Endothelial cell (in vitro differentiated cells): ENCODE data around the gene BASP1. TPM values are rescaled to one million over a fixed set of nuclear protein-coding genes. Genes with fewer than 3 reads are reported as not detected.

Source experiments
- DNase-seq: peaks from one replicate; pipeline ENCODE4 v3.0.0; 2021; ENCODE audit warnings: low spot score
- H3K27ac Mint-ChIP-seq: one replicate; pipeline ENCODE4 v1.8.0; 2021; ENCODE audit warnings: mixed read lengths, inconsistent platforms; ENCODE audit not compliant: unreplicated experiment
- H3K27me3 Mint-ChIP-seq: one replicate; pipeline ENCODE4 v1.8.0; 2021; ENCODE audit warnings: mild to moderate bottlenecking, moderate library complexity, mixed read lengths, inconsistent platforms; ENCODE audit not compliant: unreplicated experiment
- H3K36me3 Mint-ChIP-seq: one replicate; pipeline ENCODE4 v1.8.0; 2021; ENCODE audit warnings: mild to moderate bottlenecking, low read depth, mixed read lengths, inconsistent platforms; ENCODE audit not compliant: unreplicated experiment
- H3K4me1 Mint-ChIP-seq: one replicate; pipeline ENCODE4 v1.8.0; 2021; ENCODE audit warnings: mild to moderate bottlenecking, mixed read lengths, inconsistent platforms; ENCODE audit not compliant: unreplicated experiment
- H3K4me3 Mint-ChIP-seq: one replicate; pipeline ENCODE4 v1.8.0; 2021; ENCODE audit warnings: mild to moderate bottlenecking, mixed read lengths, inconsistent platforms; ENCODE audit not compliant: unreplicated experiment
- H3K9me3 Mint-ChIP-seq: one replicate; pipeline ENCODE4 v1.8.0; 2021; ENCODE audit warnings: mixed read lengths, inconsistent platforms; ENCODE audit not compliant: unreplicated experiment
- total RNA-seq: library from RNA; stranded (reverse); fragmentation: NEBNext Ultra II Directional; extraction: Animal tissue kit (Norgen Biotek cat#: 25700); gene quantifications from one replicate; pipeline ENCODE4 v1.2.1, GENCODE V29; 2021; ENCODE audit not compliant: unreplicated experiment
- TF ChIP-seq, protein P1 (sequence below): fragments of 200-600 bp; sonication (generic); IDR thresholded peaks from one replicate; pipeline ENCODE4 v1.5.0; 2021; ENCODE audit warnings: antibody characterized with exemption; ENCODE audit not compliant: unreplicated experiment

Gene BASP1
- total RNA-seq, 1 donor from 2014 or later, result 95.2 TPM

DNA sequence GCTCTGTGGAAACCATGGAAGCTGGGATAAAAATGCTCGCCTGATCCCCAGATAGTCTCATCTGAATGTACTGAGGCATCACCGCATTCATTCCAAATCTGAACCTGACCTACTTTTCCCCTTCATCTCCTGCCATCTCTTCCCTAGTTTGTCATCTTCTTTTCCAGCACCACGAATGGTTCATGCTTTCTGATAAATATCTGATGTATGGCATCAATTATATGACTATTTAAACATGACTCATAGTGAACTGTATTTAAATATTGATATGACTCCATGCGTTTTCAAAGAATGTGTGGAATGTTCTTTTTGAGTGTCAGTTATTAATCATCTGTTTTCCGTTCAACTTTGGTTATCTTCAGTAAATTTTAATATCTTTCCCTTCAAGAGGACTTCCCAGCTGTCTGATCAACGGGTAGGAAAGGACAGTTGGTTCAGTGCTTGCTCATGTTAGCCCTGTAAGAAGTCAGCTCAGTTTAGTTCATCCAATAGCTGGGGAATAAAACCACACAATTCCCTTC lies 21.1 kb downstream of the BASP1 start:
- no peaks in the 10 kb centered on the region for H3K27me3 Mint-ChIP-seq
- DNase-seq, result no peak
- no peaks in the 10 kb centered on the region for H3K9me3 Mint-ChIP-seq
- no peaks in the 10 kb centered on the region for H3K36me3 Mint-ChIP-seq
- no peak overlapping the region for H3K27ac Mint-ChIP-seq
- TF ChIP-seq, protein P1, sequence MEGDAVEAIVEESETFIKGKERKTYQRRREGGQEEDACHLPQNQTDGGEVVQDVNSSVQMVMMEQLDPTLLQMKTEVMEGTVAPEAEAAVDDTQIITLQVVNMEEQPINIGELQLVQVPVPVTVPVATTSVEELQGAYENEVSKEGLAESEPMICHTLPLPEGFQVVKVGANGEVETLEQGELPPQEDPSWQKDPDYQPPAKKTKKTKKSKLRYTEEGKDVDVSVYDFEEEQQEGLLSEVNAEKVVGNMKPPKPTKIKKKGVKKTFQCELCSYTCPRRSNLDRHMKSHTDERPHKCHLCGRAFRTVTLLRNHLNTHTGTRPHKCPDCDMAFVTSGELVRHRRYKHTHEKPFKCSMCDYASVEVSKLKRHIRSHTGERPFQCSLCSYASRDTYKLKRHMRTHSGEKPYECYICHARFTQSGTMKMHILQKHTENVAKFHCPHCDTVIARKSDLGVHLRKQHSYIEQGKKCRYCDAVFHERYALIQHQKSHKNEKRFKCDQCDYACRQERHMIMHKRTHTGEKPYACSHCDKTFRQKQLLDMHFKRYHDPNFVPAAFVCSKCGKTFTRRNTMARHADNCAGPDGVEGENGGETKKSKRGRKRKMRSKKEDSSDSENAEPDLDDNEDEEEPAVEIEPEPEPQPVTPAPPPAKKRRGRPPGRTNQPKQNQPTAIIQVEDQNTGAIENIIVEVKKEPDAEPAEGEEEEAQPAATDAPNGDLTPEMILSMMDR, result no peak
- H3K4me3 Mint-ChIP-seq, result no peak overlapping the region
- no peaks in the 10 kb centered on the region for H3K4me1 Mint-ChIP-seq

- Mint-ChIP-seq H3K9me3 (no peaks in the 10 kb centered on the region), H3K27ac (peak overlapping the region; percentile 18), H3K27me3 (no peaks in the 10 kb centered on the region), H3K36me3 (no peaks in the 10 kb centered on the region), H3K4me1 (no peaks in the 10 kb centered on the region), H3K4me3 (no peak overlapping the region)
- TF ChIP-seq, protein P1, result no peak
- DNase-seq, result no peak
Observed at GRCh38 chr5:17239953-17240352, 22.5 kb downstream of the BASP1 start.

DNA sequence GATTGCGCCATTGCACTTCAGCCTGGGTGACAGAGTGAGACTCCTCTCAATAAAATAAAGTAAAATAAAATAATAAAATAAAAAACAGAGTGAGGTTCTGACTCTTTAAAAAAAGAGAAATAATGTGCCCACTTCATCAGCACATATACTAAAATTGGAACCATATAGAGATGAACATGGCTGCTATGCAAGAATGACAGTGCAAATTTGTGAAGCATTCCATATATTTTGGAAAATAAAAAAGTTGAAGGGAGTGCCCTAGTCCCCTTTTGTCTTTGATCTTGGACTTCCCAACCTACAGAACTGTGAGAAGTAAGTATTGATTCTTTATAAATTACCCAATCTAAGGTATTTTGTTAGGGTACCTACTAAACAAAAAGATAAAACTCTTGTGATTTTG lies 23.1 kb downstream of the BASP1 start:
- DNase-seq, result no peak
- Mint-ChIP-seq H3K4me3 (no peak overlapping the region), H3K9me3 (no peaks in the 10 kb centered on the region), H3K27me3 (no peaks in the 10 kb centered on the region), H3K27ac (no peak overlapping the region), H3K36me3 (no peaks in the 10 kb centered on the region), H3K4me1 (no peaks in the 10 kb centered on the region)
- TF ChIP-seq, protein P1, result no peak

DNA sequence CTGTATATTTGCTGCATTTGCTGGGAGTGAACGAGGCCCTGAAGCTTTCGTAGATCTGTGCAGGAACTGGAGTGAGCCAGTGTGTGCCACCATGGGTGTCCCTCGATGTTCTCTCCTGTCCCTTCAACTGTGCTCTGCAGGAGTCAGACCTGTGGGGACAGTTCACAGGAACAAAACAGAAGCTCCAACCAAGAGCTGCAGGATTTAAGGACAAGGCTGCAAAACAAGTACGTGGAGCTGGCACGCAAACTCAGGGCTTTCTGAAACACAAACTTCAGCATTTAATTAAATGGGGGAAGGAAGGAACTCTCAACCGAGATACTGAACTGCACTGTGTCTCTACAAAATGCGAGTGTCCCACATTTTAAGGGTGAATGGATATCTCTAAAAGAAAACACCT lies 24.2 kb downstream of the BASP1 start:
- no peaks in the 10 kb centered on the region for H3K4me1 Mint-ChIP-seq

More for the DNA sequence above, 24.2 kb downstream of the BASP1 start:
- H3K27ac Mint-ChIP-seq, result no peak overlapping the region
- TF ChIP-seq, protein P1, result no peak
- DNase-seq, result no peak
- H3K36me3 Mint-ChIP-seq, result no peaks in the 10 kb centered on the region
- peaks cover 2% of the 10 kb centered on the region for H3K27me3 Mint-ChIP-seq
- no peaks in the 10 kb centered on the region for H3K9me3 Mint-ChIP-seq
- H3K4me3 Mint-ChIP-seq, result no peak overlapping the region
